GM23338 (cell line): Measurements from ENCODE around the gene CD80. TPM values are rescaled to one million over a fixed set of nuclear protein-coding genes. Genes with fewer than 3 reads are reported as not detected.

Source experiments
- ATAC-seq: fragments of 200-7000 bp; cut with Tn5 transposase; 3 replicates; pipeline ENCODE4 v1.9.1; 2020
- DNase-seq: peaks from one replicate; pipeline ENCODE4 v3.0.0-alpha.2; 2015; ENCODE audit warnings: low spot score
- H2AFZ ChIP-seq: fragments of 200-600 bp; sonication (generic); 2 replicates; pipeline ENCODE4 v1.8.0; 2016; ENCODE audit warnings: antibody characterized with exemption, mild to moderate bottlenecking, moderate library complexity
- H3F3A ChIP-seq: fragments of 200-600 bp; sonication (generic); replicated peaks from 2 replicates; pipeline ENCODE4 v1.8.0; 2017; ENCODE audit warnings: antibody characterized with exemption, mixed run types, low read depth
- H3K27ac ChIP-seq: fragments of 200-600 bp; sonication (generic); 2 replicates; pipeline ENCODE4 v1.6.1; 2016; ENCODE audit warnings: low read depth
- H3K27me3 ChIP-seq: fragments of 200-600 bp; sonication (generic); 2 replicates; pipeline ENCODE4 v1.8.0; 2016; ENCODE audit warnings: mild to moderate bottlenecking, mixed run types, moderate library complexity; ENCODE audit not compliant: insufficient read depth
- H3K36me3 ChIP-seq: fragments of 200-600 bp; sonication (generic); 2 replicates; pipeline ENCODE4 v1.8.0; 2016; ENCODE audit warnings: mild to moderate bottlenecking; ENCODE audit not compliant: insufficient read depth
- H3K4me1 ChIP-seq: fragments of 200-600 bp; sonication (generic); 2 replicates; pipeline ENCODE4 v1.8.0; 2016; ENCODE audit warnings: mild to moderate bottlenecking, moderate library complexity; ENCODE audit not compliant: insufficient read depth
- H3K4me2 ChIP-seq: fragments of 200-600 bp; sonication (generic); 2 replicates; pipeline ENCODE4 v1.7.1; 2017; ENCODE audit warnings: mixed run types
- H3K4me3 ChIP-seq: fragments of 200-600 bp; sonication (generic); 2 replicates; pipeline ENCODE4 v1.6.1; 2016; ENCODE audit warnings: mixed run types
- H3K79me2 ChIP-seq: fragments of 200-600 bp; sonication (generic); replicated peaks from 2 replicates; pipeline ENCODE4 v1.8.0; 2017; ENCODE audit warnings: mild to moderate bottlenecking; ENCODE audit not compliant: insufficient read depth
- H3K9me2 ChIP-seq: fragments of 200-600 bp; sonication (generic); 2 replicates; pipeline ENCODE4 v1.8.0; 2017; ENCODE audit not compliant: insufficient read depth
- H4K20me1 ChIP-seq: fragments of 200-600 bp; sonication (generic); replicated peaks from 2 replicates; pipeline ENCODE4 v1.8.0; 2017; ENCODE audit warnings: mild to moderate bottlenecking; ENCODE audit not compliant: insufficient read depth
- H3K27ac Mint-ChIP-seq: 2 replicates; pipeline ENCODE4 v1.8.0; 2020; ENCODE audit warnings: inconsistent platforms, mild to moderate bottlenecking, moderate library complexity, mixed read lengths
- H3K27me3 Mint-ChIP-seq: 3 replicates; pipeline ENCODE4 v1.8.0; 2022; ENCODE audit warnings: low read depth, mild to moderate bottlenecking, moderate library complexity, mixed read lengths, inconsistent platforms; ENCODE audit not compliant: insufficient read depth, poor library complexity
- H3K36me3 Mint-ChIP-seq: 3 replicates; pipeline ENCODE4 v1.8.0; 2021; ENCODE audit warnings: low read depth, mild to moderate bottlenecking, inconsistent platforms, moderate library complexity, mixed read lengths
- H3K4me1 Mint-ChIP-seq: 3 replicates; pipeline ENCODE4 v1.8.0; 2020; ENCODE audit warnings: mild to moderate bottlenecking, inconsistent platforms, mixed read lengths
- H3K4me3 Mint-ChIP-seq: 3 replicates; pipeline ENCODE4 v1.8.0; 2021; ENCODE audit warnings: moderate library complexity, mild to moderate bottlenecking, inconsistent platforms, mixed read lengths
- H3K9me3 Mint-ChIP-seq: 3 replicates; pipeline ENCODE4 v1.8.0; 2020; ENCODE audit warnings: moderate library complexity, mild to moderate bottlenecking, inconsistent platforms, mixed read lengths
- CREB1 ChIP-seq: fragments of 250-450 bp; sonication (Bioruptor Pico); IDR thresholded peaks from 2 replicates; pipeline ENCODE4 v1.5.0; 2020; ENCODE audit warnings: low read depth, mild to moderate bottlenecking, moderate library complexity
- CTCF ChIP-seq, 2 experiments: fragments of 200-600 bp in 1 of 2; sonication (generic) in 1 of 2; conservative IDR thresholded peaks; 2 replicates each; pipeline versions ENCODE4 v1.5.1 to v1.6.1; 2016 to 2017; ENCODE audit warnings: antibody characterized with exemption in 2 of 2, low read depth in 2 of 2, mild to moderate bottlenecking in 2 of 2, moderate library complexity in 1 of 2
- ETS1 ChIP-seq: IDR thresholded peaks from 2 replicates; pipeline ENCODE4 v1.6.1; 2016; ENCODE audit warnings: antibody characterized with exemption
- EZH2 ChIP-seq: fragments of 200-600 bp; sonication (generic); IDR thresholded peaks from one replicate; pipeline ENCODE4 v1.8.0; 2017; ENCODE audit warnings: antibody characterized with exemption, mild to moderate bottlenecking, low read depth; ENCODE audit not compliant: unreplicated experiment
- EZH2phosphoT487 ChIP-seq: fragments of 200-600 bp; sonication (generic); IDR thresholded peaks from one replicate; pipeline ENCODE4 v1.8.1; 2018; ENCODE audit warnings: antibody characterized with exemption; ENCODE audit not compliant: unreplicated experiment
- JUNB ChIP-seq: IDR thresholded peaks from one replicate; pipeline ENCODE4 v1.6.1; 2016; ENCODE audit warnings: antibody characterized with exemption; ENCODE audit not compliant: unreplicated experiment
- NANOG ChIP-seq: IDR thresholded peaks from 2 replicates; pipeline ENCODE4 v1.6.1; 2016; ENCODE audit warnings: antibody characterized with exemption, borderline replicate concordance
- POLR2AphosphoS5 ChIP-seq: IDR thresholded peaks from 2 replicates; pipeline ENCODE4 v1.6.1; 2016; ENCODE audit warnings: antibody characterized with exemption, low read depth
- REST ChIP-seq: IDR thresholded peaks from one replicate; pipeline ENCODE4 v1.6.1; 2018; ENCODE audit warnings: antibody characterized with exemption; ENCODE audit not compliant: unreplicated experiment
- STAT1 ChIP-seq: IDR thresholded peaks from one replicate; pipeline ENCODE4 v1.6.1; 2016; ENCODE audit warnings: antibody characterized with exemption; ENCODE audit not compliant: unreplicated experiment
- ZNF114 ChIP-seq: fragments of 250-450 bp; sonication (Bioruptor Pico); IDR thresholded peaks from 2 replicates; pipeline ENCODE4 v1.5.0; 2020; ENCODE audit warnings: mild to moderate bottlenecking, moderate library complexity
- ZNF331 ChIP-seq: fragments of 250-450 bp; sonication (Bioruptor Pico); IDR thresholded peaks from 2 replicates; pipeline ENCODE4 v1.5.0; 2020; ENCODE audit warnings: low read depth, mild to moderate bottlenecking, moderate library complexity
- polyA plus RNA-seq: library from polyadenylated mRNA; unstranded; fragments of >200 nt; fragmentation: Nextera tagmentation; extraction: Ambion mirVana; gene quantifications from 2 replicates; pipeline ENCODE4 v1.2.1, GENCODE V29; 2016
- total RNA-seq: library from RNA; depleted of rRNA; stranded (reverse); fragments of >200 nt; shearing (Covaris generic); gene quantifications from 2 replicates; pipeline ENCODE4 v1.2.3, GENCODE V29; 2014

The CD80 gene
- total and polyA plus RNA-seq, 2 experiments from 2014 or later = not detected

- no peaks in the 10 kb centered on the region for H4K20me1 ChIP-seq
- Mint-ChIP-seq H3K27ac (no peak overlapping the region), H3K4me3 (no peak overlapping the region), H3K27me3 (no peaks in the 10 kb centered on the region), H3K36me3 (no peaks in the 10 kb centered on the region), H3K9me3 (no peaks in the 10 kb centered on the region), H3K4me1 (peaks cover 3% of the 10 kb centered on the region; the same call in 1 of the 3 replicates)
- H2AFZ ChIP-seq = peak overlapping the region; percentile 91; the same call in 1 of the 2 replicates
- H3K4me1 ChIP-seq = no peaks in the 10 kb centered on the region
- TF ChIP-seq JUNB (no peak), ZNF331 (CRISPR knock-in tag) (no peak), CREB1 (no peak), ZNF114 (no peak), POLR2AphosphoS5 (no peak), ETS1 (no peak), EZH2 (no peak), STAT1 (no peak), CTCF (conservative IDR thresholded peaks at IDR 0.05; ENCODE audit: low read depth in 2 of 2) (no peak)
- no peak overlapping the region for H3K27ac ChIP-seq
- 0 out of 2 replicates have a peak, but pooled peaks cover 3% of the 10 kb centered on the region for H3K9me2 ChIP-seq
- H3K4me2 ChIP-seq = no peak overlapping the region
- no peak overlapping the region for H3K4me3 ChIP-seq
- H3F3A ChIP-seq = no peaks in the 10 kb centered on the region
- H3K79me2 ChIP-seq = no peaks in the 10 kb centered on the region
- H3K27me3 ChIP-seq = no peaks in the 10 kb centered on the region
- DNase-seq (no peak), ATAC-seq (no peak)
- no peaks in the 10 kb centered on the region for H3K36me3 ChIP-seq
Measured at GRCh38 chr3:119558626-119559317, 642 bp downstream of the CD80 start.

GRCh38 chr3:119557877-119558269, 1.5 kb downstream of the CD80 start:
- Histone ChIP-seq H2AFZ (no peak overlapping the region), H3K79me2 (no peaks in the 10 kb centered on the region), H3K4me3 (no peak overlapping the region), H3K9me2 (0 out of 2 replicates have a peak, but pooled peaks cover 3% of the 10 kb centered on the region), H3K27me3 (no peaks in the 10 kb centered on the region), H3K4me1 (no peaks in the 10 kb centered on the region), H4K20me1 (no peaks in the 10 kb centered on the region), H3K36me3 (no peaks in the 10 kb centered on the region), H3K4me2 (no peak overlapping the region), H3K27ac (no peak overlapping the region), H3F3A (no peaks in the 10 kb centered on the region)
- Mint-ChIP-seq H3K4me3 (no peak overlapping the region), H3K27ac (no peak overlapping the region), H3K36me3 (no peaks in the 10 kb centered on the region), H3K4me1 (peaks cover 3% of the 10 kb centered on the region; the same call in 1 of the 3 replicates), H3K9me3 (no peaks in the 10 kb centered on the region), H3K27me3 (no peaks in the 10 kb centered on the region)
- DNase-seq (no peak), ATAC-seq (no peak)
- TF ChIP-seq REST = no peak
- TF ChIP-seq ETS1 = no peak
- TF ChIP-seq POLR2AphosphoS5 = no peak
- no peak for TF ChIP-seq JUNB
- TF ChIP-seq ZNF331 (CRISPR knock-in tag) = no peak
- no peak for TF ChIP-seq EZH2phosphoT487
- TF ChIP-seq NANOG = no peak
